ENCODE data around the gene ANAPC4.

- TF ChIP-seq CTCF (IDR thresholded peaks at IDR 0.05; ENCODE audit: insufficient read depth, low read depth, low read length) (no peak), EZH2 (IDR thresholded peaks at IDR 0.05; ENCODE audit: insufficient read depth, low read length) (no peak)
These were observed 36.2 kb downstream of the ANAPC4 start for GRCh38 chr4:25413261-25413660.
